ENCODE results near the gene FBRS.

GRCh38 chr16:30649725-30650368 is 8.4 kb upstream of the FBRS start:
- TF ChIP-seq CTCF (IDR thresholded peaks at IDR 0.05; ENCODE audit: insufficient read depth, low read length, poor library complexity, severe bottlenecking), result no peak
- no peak for TF ChIP-seq EZH2phosphoT487 (conservative IDR thresholded peaks at IDR 0.05; ENCODE audit: low read length)
